AG04449 (cell line): ENCODE results near the gene DOCK4.

ENCODE experiments used
- CTCF ChIA-PET: fragments of 350-600 bp; formaldehyde crosslinking; extraction: SDS; loops from one replicate; lab custom pipeline; 2021; ENCODE audit warnings: antibody characterized with exemption; lab: Yijun Ruan, JAX
- POLR2A ChIA-PET: fragments of 400-600, 350-600 bp; formaldehyde crosslinking; extraction: SDS; loops from one replicate; lab custom pipeline; 2020; ENCODE audit warnings: antibody characterized with exemption, inconsistent platforms; lab: Yijun Ruan, JAX
- DNase-seq: peaks from one replicate; pipeline ENCODE4 v3.0.0-alpha.2; 2010; ENCODE audit warnings: low read depth, low spot score
- H3K4me3 ChIP-seq: 2 replicates; pipeline ENCODE4 v1.5.1; 2011; ENCODE audit warnings: low read depth, mild to moderate bottlenecking, control low read depth, low read length
- TF ChIP-seq, protein P1 (sequence below): IDR thresholded peaks from one replicate; pipeline ENCODE4 v1.5.1; 2011; ENCODE audit warnings: mild to moderate bottlenecking, moderate library complexity, low read length, control low read depth, inconsistent platforms; ENCODE audit not compliant: insufficient read depth; ENCODE audit errors: missing control alignments

Gene DOCK4

DNA sequence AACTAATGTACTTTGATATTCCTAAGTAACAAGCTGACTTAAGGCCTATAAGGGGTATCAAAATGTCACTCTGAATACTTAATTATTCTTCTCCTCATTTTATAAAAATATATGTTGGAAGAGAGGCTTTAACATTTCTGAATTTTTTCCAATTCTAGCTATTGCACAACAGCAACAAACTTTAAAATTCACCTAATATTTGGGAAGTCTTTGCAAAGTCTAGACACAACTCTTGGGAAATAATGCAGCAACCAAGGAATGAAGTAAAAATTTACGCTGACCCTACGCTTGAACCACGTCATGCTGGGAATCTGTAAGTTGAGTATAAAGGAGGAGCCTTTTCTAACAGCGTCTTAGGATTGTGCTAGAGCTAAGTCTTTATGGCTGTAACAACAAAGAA, 400.0 kb downstream of the DOCK4 start:
- ChIA-PET POLR2A (no interaction called here), CTCF (interaction anchor here (0.8 to 1.3 kb wide), 3 partner anchors 44 to 49 kb away, joined by 3 to 5 read pairs (median 3); no protein-coding TSS in a partner anchor)
- TF ChIP-seq, protein P1, sequence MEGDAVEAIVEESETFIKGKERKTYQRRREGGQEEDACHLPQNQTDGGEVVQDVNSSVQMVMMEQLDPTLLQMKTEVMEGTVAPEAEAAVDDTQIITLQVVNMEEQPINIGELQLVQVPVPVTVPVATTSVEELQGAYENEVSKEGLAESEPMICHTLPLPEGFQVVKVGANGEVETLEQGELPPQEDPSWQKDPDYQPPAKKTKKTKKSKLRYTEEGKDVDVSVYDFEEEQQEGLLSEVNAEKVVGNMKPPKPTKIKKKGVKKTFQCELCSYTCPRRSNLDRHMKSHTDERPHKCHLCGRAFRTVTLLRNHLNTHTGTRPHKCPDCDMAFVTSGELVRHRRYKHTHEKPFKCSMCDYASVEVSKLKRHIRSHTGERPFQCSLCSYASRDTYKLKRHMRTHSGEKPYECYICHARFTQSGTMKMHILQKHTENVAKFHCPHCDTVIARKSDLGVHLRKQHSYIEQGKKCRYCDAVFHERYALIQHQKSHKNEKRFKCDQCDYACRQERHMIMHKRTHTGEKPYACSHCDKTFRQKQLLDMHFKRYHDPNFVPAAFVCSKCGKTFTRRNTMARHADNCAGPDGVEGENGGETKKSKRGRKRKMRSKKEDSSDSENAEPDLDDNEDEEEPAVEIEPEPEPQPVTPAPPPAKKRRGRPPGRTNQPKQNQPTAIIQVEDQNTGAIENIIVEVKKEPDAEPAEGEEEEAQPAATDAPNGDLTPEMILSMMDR: no peak
- no peak for DNase-seq
- no peak overlapping the region for H3K4me3 ChIP-seq

DNA sequence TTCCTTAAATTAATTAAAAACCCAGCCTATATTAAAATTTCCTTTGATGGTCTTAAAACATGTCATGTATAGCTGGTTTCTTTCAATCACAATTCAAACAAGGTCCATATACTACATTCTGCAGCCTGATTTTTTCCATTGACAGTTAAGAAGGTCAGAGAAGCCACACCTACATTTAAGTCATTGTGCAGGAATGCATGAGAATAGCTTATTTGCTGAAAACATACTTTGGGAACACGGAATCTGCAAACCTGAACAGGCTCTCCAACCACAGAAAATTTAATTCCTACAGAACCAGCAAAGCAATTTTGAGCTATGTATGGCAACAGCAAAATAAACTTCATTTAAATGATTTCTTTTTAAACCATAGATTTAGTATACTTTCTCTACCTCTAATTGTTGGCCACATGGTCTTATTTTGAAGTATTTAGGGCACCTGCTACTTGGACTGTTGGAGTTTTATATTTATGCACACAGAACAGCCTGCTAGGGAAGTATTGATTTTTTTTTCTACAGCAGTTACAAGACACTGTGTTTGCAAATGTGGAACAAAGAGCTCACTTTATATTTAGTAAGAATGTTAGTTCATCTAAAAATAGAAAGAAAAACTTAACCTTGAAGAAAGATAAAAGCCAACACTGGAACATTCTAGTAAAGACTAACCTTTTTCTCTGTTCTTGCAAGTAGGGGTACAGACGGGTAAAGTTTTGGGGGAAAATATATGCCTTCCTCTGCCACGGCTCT, 403.0 kb downstream of the DOCK4 start:
- peak; percentile 10 for DNase-seq
- CTCF ChIA-PET: interaction anchor here (0.8 to 2.9 kb wide), 7 partner anchors 10 to 62 kb away, joined by 3 to 9 read pairs (median 4); no protein-coding TSS in a partner anchor
- TF ChIP-seq, protein P1: no peak
- POLR2A ChIA-PET: interaction anchor here (0.7 kb wide), 1 partner anchor 9 kb away, joined by 3 read pairs; no protein-coding TSS in a partner anchor
- H3K4me3 ChIP-seq: no peak overlapping the region

DNA sequence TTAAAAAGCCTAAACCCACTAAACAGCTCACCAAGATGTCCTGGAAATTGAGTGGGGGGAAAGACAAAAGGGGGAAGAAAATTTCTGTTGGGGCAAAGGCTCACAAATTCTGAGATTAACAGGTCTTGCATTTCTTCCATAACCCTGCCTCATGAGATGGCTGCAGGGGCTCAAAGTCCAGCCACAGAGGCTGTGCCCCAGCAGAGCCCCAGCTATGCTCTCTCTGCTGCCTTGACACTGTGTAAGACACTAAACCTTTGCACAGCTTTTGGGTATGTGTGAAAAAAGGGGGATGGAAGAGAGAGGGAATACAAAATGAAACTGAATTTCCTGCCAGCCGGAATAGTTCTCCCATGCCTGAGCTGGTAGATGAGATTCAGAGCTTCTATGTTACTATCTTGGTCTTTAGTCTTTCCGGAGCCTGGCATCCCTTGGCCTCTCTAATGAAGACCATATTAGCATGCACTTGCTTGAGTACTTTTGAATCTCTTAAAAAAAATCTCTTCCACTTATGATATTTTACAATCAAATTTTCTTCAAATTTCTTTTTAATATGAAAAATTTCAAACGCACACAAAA, 403.9 kb downstream of the DOCK4 start:
- no peak for DNase-seq

DNA sequence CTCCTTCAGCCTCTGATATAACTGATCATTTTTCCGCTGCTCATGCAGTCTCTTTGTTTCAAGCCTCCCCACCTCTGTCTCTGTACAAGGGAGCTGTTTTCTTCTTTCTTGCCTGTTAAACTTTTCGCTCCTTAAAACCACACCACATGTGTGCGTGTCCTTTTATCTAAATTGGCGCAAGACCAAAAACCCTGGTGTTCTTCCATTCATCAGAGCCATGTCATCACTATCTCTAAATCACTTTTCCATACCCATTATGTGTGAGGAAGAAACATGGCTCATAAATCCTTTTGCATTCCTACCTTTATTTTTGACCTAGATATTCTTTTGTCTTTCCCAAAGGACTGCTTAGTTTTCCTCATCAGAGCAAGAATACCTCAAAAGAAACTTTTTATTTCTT, 404.9 kb downstream of the DOCK4 start:
- POLR2A ChIA-PET: no interaction called here
- no peak for DNase-seq
- TF ChIP-seq, protein P1: no peak
- no peak overlapping the region for H3K4me3 ChIP-seq
- CTCF ChIA-PET: interaction anchor here (2.0 to 2.9 kb wide), 2 partner anchors 8 to 38 kb away, joined by 4 to 9 read pairs; no protein-coding TSS in a partner anchor

More for the DNA sequence above, 403.9 kb downstream of the DOCK4 start:
- TF ChIP-seq, protein P1: no peak
- ChIA-PET POLR2A (interaction anchor here (0.7 kb wide), 1 partner anchor 8 kb away, joined by 3 read pairs; no protein-coding TSS in a partner anchor), CTCF (interaction anchor here (1.1 to 2.9 kb wide), 4 partner anchors 9 to 39 kb away, joined by 3 to 9 read pairs (median 4); no protein-coding TSS in a partner anchor)
- no peak overlapping the region for H3K4me3 ChIP-seq

DNA sequence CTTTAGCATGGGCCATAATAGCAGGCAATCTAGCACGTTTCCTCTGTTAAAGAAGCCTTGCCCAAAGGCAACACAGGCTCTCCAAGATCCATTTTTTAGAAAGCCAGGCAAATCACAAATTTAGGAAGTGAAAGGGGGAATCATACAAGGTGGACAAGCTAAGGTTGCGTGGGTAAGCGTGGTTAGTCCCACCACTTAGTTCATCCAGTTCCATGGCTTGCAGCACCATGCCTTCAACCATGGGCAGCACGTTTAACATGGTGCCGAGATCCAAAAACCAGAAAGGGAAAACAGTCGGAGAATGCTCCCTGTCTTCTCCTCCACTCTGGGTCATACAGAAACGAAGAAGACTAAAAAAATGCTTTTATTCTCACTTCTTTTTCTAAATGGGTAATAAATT, 409.5 kb downstream of the DOCK4 start:
- TF ChIP-seq, protein P1: no peak
- no peak for DNase-seq
- POLR2A ChIA-PET: no interaction called here
- no peak overlapping the region for H3K4me3 ChIP-seq
- CTCF ChIA-PET: interaction anchor here (1.0 to 1.6 kb wide), 2 partner anchors 9 to 58 kb away, joined by 3 read pairs; no protein-coding TSS in a partner anchor

DNA sequence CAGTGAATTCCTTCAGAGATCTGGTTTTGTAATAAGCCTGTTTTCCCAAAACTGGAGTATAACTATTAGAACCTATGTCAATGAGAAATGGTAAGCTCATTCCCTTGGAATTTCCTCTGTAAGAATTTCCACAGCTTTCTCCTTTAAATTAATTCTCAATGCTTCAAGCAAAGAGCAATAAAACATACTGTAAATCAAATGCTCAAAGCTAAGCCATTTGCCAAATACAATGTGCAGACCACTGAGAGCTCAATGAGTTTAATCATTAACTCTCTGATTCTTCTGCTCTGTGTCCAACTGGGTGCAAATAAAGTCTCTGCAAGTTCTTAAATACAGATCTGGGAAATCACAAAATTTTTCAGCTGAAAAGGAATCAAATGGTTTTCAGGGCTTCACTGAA, 416.3 kb downstream of the DOCK4 start:
- no peak for DNase-seq
- ChIA-PET CTCF (interaction anchor here (0.6 to 1.3 kb wide), 5 partner anchors 27 to 63 kb away, joined by 3 to 4 read pairs (median 3); no protein-coding TSS in a partner anchor), POLR2A (interaction anchor here (0.6 kb wide), 1 partner anchor 127 kb away, joined by 6 read pairs; no protein-coding TSS in a partner anchor)
- no peak overlapping the region for H3K4me3 ChIP-seq
- TF ChIP-seq, protein P1: no peak
